ENCODE measurements around the gene ANXA2R. TPM values are rescaled to one million over a fixed set of nuclear protein-coding genes. Genes with fewer than 3 reads are reported as not detected.
"Not testable (repeated sequence)": the region's sequence is repeated elsewhere in the genome, so short reads cannot be mapped to it uniquely, and the experiment has no call there.

The ANXA2R gene
- total and polyA plus RNA-seq, 9 of the 15 experiments (the other 6 are each of a cell fraction or from before 2014, with no cell fraction given): 2.1 to 4.8 (median 3.4) TPM

DNA sequence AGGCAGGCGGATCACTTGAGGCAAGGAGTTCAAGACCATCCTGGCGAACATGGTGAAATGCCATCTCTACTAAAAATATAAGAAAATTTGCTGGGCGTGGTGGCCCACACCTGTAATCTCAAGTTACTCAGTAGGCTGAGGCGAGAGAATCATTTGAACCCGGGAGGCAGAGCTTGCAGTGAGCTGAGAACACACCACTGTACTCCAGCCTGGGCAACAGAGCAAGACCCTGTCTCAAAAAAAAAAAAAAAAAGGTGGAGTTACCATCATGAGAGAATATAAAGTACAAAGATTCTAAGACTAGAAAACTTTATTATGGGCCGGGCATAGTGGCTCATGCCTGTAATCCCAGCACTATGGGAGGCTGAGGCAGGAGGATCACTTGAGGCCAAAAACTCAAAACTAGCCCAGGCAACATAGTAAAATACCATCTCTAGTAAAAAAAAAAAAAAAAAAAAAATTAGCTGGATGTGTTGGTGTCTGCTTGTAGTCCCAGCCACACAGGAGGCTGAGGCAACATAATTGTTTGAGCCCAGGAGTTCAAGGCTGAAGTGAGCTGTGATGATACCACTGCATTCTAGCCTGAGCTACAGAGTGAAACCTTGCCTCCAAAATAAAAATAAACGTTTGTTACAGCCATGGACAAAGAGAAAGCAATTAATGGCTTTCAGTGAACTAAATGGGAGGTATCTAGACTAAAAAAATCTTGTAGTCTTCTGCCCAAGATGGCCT lies 12.9 kb downstream of the ANXA2R start:
- CTCF ChIA-PET (ENCODE audit: low intra/inter-chr PET ratio): interaction anchor here (0.6 kb wide), 1 partner anchor 118 kb away, joined by 4 read pairs; no protein-coding TSS in a partner anchor
- no peak overlapping the region for H3K9ac ChIP-seq (ENCODE audit: insufficient read depth in 1 of 2, low read depth in 2 of 2, low read length in 2 of 2)
- H3K4me3 ChIP-seq: no peak overlapping the region
- H3K9me3 ChIP-seq (replicated peaks; ENCODE audit: control insufficient read depth, insufficient read depth, low read depth, low read length): no peaks in the 10 kb centered on the region
- DNase-seq (ENCODE audit: extremely low read depth in 1 of 4, low spot score in 3 of 4): no peak
- H3K4me2 ChIP-seq (ENCODE audit: insufficient read depth, low read length): no peak overlapping the region
- ATAC-seq: no peak
- BruUV-seq (replicated peaks): no TSS peak
- WGBS (ENCODE audit: insufficient coverage, low coverage, missing lambda C conversion rate): 76% methylated on average over 7 of the region's 7 CpGs
- no peaks in the 10 kb centered on the region for H4K20me1 ChIP-seq (replicated peaks; ENCODE audit: control insufficient read depth, insufficient read depth, low read length)
- in situ Hi-C loops (cut with MboI): no loop called here
- intact Hi-C loops (cut with micrococcal nuclease): no loop called here
- no peaks in the 10 kb centered on the region for H3K27me3 ChIP-seq (ENCODE audit: control insufficient read depth in 2 of 2, insufficient read depth in 2 of 2, low read length in 2 of 2)
- H3K9me1 ChIP-seq (ENCODE audit: control insufficient read depth, insufficient read depth, low read length): no peaks in the 10 kb centered on the region
- POLR2A ChIA-PET: no interaction called here
- H2AFZ ChIP-seq (ENCODE audit: low read depth, low read length): no peak overlapping the region
- 0 out of 2 replicates have a peak, but pooled peaks have one; percentile 37 for TF ChIP-seq ZNF121 (CRISPR knock-in tag; conservative IDR thresholded peaks at IDR 0.05)
- TF ChIP-seq, protein P1, sequence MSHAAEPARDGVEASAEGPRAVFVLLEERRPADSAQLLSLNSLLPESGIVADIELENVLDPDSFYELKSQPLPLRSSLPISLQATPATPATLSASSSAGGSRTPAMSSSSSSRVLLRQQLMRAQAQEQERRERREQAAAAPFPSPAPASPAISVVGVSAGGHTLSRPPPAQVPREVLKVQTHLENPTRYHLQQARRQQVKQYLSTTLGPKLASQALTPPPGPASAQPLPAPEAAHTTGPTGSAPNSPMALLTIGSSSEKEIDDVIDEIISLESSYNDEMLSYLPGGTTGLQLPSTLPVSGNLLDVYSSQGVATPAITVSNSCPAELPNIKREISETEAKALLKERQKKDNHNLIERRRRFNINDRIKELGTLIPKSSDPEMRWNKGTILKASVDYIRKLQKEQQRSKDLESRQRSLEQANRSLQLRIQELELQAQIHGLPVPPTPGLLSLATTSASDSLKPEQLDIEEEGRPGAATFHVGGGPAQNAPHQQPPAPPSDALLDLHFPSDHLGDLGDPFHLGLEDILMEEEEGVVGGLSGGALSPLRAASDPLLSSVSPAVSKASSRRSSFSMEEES (CRISPR knock-in tag; IDR thresholded peaks at IDR 0.05): no peak
- no peak for FAIRE-seq
- H3K79me2 ChIP-seq (ENCODE audit: control insufficient read depth, insufficient read depth, low read length): no peaks in the 10 kb centered on the region
- no peaks in the 10 kb centered on the region for H3K36me3 ChIP-seq (ENCODE audit: control insufficient read depth, insufficient read depth, low read length)
- no peaks in the 10 kb centered on the region for H3K4me1 ChIP-seq (replicated peaks in 1 of 2; ENCODE audit: control insufficient read depth in 2 of 2, insufficient read depth in 2 of 2, low read length in 2 of 2)
- no peak overlapping the region for H3K27ac ChIP-seq (ENCODE audit: extremely low read depth, low read depth, low read length)

DNA sequence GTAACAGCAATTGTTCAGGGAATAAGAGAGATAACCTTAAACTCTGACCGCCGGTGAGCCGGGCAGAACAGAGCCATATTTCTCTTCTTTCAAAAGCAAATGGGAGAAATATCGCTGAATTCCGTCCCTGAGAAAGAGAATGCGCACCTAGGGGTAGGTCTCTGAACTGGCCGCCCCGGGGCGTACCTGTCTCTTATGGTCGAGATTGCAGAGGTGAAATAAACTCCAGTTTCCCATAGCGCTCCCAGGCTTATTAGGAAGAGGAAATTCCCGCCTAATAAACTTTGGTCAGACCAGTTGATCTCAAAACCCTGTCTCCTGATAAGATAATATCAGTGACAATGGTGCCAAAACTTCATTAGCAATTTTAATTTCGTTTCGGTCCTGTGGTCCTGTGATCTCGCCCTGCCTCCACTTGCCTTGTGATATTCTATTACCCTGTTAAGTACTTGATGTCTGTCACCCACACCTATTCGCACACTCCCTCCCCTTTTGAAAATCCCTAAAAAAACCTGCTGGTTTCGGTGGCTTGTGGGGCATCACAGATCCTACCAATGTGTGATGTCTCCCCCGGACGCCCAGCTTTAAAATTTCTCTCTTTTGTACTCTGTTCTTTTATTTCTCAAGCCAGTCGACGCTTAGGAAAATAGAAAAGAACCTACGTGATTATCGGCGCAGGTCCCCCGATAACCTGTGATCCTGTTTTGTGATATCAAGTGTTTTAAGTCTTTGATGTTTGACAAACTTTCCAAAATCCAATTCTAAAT lies 14.8 kb downstream of the ANXA2R start:
- in situ Hi-C loops (cut with MboI); H3K36me3 ChIP-seq (ENCODE audit: control insufficient read depth, insufficient read depth, low read length); H3K27ac ChIP-seq (ENCODE audit: extremely low read depth, low read depth, low read length); H3K4me2 ChIP-seq (ENCODE audit: insufficient read depth, low read length); H3K27me3 ChIP-seq (ENCODE audit: control insufficient read depth in 2 of 2, insufficient read depth in 2 of 2, low read length in 2 of 2); DNase-seq (ENCODE audit: extremely low read depth in 1 of 4, low spot score in 3 of 4); H3K9me3 ChIP-seq (replicated peaks; ENCODE audit: control insufficient read depth, insufficient read depth, low read depth, low read length); CTCF ChIA-PET (ENCODE audit: low intra/inter-chr PET ratio); intact Hi-C loops (cut with micrococcal nuclease); H3K79me2 ChIP-seq (ENCODE audit: control insufficient read depth, insufficient read depth, low read length); H3K4me1 ChIP-seq (replicated peaks in 1 of 2; ENCODE audit: control insufficient read depth in 2 of 2, insufficient read depth in 2 of 2, low read length in 2 of 2); ATAC-seq; H2AFZ ChIP-seq (ENCODE audit: low read depth, low read length); H3K9ac ChIP-seq (ENCODE audit: insufficient read depth in 1 of 2, low read depth in 2 of 2, low read length in 2 of 2); POLR2A ChIA-PET; H3K4me3 ChIP-seq; BruUV-seq (replicated peaks); H4K20me1 ChIP-seq (replicated peaks; ENCODE audit: control insufficient read depth, insufficient read depth, low read length); FAIRE-seq; H3K9me1 ChIP-seq (ENCODE audit: control insufficient read depth, insufficient read depth, low read length): not testable (repeated sequence)
- 87% methylated on average over 20 of the region's 25 CpGs for WGBS (ENCODE audit: insufficient coverage, low coverage, missing lambda C conversion rate)

Data from K562 (cell line).